GM18870 (cell line): ENCODE results near the gene FAM25G.
"Not testable (repeated sequence)": the region's sequence is repeated elsewhere in the genome, so short reads cannot be mapped to it uniquely, and the experiment has no call there.

Source experiments
- ATAC-seq: cut with Tn5 transposase; IDR thresholded peaks from one replicate; pipeline ENCODE4 v1.9.1; 2021; ENCODE audit warnings: moderate library complexity; ENCODE audit not compliant: unreplicated experiment

Gene FAM25G

DNA sequence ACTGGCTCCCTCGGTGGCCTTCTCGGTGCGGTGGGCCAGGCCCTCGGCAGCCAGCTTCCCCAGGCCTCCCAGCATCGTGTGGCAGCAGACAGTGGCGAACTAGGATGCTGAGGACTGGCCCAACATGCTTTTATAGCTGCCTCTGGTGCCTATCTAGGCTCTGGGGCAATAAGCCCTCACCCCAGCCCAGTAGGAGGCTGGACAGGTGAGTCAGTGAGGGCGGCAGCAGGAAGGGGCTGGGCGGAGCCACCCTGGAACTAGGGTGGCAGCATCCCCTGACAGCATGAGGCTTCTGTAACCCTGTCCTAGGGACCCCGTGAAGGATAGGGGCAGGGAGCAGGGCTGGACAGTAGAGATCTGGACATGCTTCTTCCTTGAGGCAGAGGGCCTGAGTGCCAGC lies at the start of gene FAM25G:
FAM25G (minus strand) TSS at position 101 of the 400 bp plus-strand sequence; CDS start at position 75, 26 bp downstream.
- not testable (repeated sequence) for ATAC-seq

DNA sequence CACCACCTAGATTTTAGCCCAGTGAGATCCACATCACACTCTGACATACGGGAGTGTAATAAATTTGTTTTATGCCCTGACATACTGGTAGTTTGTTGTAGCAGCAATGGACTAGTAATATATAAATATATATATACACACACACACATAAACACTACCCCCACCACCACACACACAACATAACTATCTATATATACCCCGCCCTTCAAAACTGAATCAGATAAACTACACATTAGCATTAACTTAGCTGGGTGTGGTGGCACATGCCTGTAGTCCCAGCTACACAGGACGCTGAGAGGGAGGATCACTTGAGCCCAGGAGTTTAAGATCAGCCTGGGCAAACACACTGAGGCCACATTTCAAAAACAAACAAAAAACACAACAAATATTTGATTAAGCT lies 44.9 kb upstream of the FAM25G start:
- ATAC-seq, result not testable (repeated sequence)

DNA sequence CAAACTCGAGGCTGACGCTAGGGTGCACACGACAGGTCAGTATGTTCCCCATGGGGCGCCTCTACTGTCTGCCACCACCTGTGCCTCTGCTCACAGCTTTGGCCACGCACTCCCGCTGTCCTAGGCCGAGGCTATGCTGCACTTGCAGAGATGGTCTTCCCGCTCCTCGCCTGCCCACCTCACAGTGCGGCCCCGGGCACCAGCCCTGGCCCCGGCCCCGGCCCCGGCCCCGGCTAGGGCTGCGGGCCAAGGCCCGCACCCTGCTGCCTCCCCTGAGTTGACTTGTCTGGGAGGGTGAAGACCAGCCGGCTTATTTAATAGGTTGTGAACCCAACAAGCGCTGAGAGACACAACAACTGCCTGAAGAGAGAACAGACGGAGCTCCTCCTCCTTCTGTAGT lies 32.0 kb upstream of the FAM25G start, which contains the start of gene AGAP9:
AGAP9 (minus strand) TSS at position 164 of the 400 bp plus-strand sequence; CDS start at position 52, 112 bp downstream.
- ATAC-seq, result not testable (repeated sequence)

DNA sequence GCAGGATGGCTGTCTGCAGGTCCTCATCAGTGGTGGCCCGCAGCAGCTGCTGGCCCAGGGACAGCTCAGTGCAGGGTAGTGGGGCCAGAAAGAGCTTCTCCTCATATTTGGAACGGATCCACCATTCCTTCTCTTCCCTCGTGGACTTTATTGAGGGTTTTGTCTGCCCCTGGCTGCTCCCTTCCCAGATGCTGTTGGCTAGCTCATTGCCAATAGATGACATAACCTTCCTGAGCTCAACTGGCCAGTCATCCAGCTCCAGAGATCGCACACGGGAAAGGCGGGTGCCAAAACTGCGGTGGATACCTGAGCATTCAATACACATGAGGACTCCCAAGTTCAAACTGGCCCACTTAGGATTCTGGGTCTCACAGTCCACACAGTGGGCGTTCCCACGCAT lies 10.8 kb upstream of the FAM25G start:
- ATAC-seq, result not testable (repeated sequence)

DNA sequence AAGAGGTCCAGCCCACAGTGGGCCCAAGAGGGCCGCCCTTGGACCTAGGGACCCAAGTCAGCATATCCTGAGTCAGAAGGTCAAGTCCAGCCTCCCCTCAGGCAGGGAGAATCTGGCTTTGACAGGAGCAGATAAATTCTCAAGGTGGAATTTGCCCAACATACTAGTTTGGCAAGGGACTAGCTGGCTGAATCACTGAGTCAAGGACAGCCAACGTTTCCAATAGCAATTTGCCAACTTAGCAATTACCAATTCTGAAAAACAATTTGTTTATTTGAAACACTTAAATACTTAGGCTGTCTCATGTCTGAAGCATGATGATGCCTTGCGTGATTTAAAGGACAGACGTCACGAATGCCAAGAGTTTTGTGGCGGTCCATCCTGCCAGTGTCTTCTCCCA lies 2.7 kb upstream of the FAM25G start:
- ATAC-seq, result not testable (repeated sequence)

DNA sequence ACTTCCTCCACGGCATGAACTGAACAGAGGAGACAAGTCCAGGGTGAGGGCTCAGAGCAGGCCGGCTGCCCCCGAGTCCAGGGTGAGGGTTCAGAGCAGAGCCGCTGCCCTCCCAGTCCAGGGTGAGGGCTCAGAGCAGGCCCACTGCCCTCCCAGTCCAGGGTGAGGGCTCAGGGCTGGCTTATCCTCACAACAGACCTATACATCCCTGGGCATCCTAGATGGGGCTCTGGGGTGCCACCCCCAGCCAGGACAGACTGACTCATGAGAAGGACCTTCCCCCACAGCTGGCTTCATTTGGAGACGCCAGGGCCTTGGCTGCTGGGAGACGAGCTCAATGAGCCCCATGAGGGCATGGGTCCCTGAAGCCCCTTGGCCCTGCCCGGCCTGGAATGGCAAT lies 1.9 kb downstream of the FAM25G start:
- not testable (repeated sequence) for ATAC-seq

DNA sequence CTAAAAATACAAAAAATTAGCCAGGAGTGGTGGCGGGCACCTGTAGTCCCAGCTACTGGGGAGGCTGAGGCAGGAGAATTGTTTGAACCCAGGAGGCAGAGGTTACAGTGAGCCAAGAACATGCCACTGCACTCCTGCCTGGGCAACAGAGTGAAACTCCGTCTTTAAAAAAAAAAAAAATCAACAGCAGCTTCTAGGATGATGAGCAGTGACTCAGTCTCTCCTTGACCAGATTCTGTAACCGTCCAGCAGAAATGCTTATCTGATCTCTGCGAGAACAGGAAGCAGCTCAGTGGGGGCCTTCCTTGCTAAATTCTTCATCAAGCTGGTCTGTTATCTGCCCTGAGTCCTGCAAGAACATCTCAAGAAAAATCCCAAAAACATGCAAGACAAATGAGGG lies 5.6 kb downstream of the FAM25G start:
- ATAC-seq, result not testable (repeated sequence)

DNA sequence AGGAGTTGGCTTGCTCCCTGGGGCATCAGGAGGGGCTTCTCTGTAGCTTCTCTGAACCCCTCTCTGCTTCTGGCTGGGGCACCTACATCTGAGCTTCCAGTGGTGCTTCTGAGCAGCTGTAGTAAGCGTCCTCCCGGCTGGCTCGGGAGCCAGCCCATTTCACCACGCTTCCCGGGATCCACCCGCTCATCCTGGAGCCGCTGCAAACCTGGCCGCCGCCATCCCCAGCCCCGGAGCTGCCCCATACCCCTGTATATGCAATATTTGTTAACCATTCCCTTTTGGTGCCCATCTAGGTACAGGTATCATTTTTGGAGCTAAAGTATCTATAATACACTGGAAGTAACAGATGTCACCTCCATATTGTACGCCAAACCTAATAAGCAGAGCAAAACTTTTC lies 6.7 kb downstream of the FAM25G start:
- ATAC-seq, result not testable (repeated sequence)

DNA sequence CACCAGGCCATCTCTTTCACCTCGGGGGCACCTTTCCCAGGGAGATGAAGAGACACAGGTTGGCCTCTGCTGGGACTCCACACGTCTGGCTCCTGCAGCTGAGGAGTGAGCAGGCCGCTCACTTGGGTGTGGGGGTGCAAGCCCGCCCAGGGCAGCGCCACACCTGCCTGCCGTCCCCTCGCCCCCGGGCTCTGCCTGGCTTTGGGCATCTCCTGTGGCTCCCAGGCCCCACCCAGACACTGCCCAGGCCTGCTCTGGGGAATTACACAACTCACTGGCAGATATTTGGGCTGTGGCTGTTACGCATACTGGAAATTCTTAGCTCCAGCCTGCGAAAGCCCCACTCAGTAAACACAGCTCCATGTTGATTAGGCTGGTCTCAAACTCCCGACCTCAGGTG lies 7.6 kb downstream of the FAM25G start, which contains the start of gene ANXA8:
ANXA8 (minus strand) TSS at position 193 of the 400 bp plus-strand sequence; CDS start at position 11, 182 bp downstream.
- ATAC-seq, result not testable (repeated sequence)

DNA sequence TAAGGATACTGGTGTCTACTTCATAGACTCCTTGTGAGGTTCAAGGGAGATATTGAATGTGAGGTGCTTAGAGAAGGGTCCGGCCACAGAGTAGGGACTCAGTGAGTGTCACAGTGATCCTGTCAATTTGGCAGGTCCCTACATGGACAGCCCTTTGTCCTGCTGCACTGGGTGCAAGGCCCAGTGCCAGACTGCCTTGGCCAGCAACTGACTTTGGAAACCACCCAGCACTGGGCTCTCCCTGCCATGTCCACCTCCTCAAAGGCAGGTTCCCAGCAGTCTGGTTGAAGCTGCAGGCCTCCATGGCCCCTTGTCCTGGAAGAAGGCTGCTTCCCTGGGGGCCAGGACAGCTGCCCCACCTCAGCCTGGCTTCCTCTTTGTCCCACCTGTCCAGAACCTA lies 9.1 kb downstream of the FAM25G start:
- not testable (repeated sequence) for ATAC-seq

DNA sequence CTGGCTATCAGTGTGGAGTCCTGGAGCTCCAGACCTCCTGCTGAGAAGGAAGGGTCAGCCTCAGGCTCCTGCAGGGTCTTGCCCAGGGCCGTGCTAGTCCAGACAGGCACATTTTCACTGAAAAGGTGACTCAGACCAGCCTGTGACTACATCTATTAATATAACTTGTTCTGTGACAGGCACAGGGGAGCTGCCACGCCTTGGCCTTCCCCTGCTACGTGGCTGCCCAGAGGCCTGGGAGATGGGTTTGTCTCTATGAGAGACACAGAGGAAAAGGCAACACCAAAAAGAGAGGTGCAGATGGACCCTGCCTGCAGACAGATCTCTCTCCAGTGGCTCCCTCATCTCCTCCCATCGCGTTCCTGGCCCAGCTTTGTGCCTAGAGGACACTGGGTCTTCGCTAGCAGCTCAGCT lies 9.7 kb downstream of the FAM25G start:
- ATAC-seq, result not testable (repeated sequence)

DNA sequence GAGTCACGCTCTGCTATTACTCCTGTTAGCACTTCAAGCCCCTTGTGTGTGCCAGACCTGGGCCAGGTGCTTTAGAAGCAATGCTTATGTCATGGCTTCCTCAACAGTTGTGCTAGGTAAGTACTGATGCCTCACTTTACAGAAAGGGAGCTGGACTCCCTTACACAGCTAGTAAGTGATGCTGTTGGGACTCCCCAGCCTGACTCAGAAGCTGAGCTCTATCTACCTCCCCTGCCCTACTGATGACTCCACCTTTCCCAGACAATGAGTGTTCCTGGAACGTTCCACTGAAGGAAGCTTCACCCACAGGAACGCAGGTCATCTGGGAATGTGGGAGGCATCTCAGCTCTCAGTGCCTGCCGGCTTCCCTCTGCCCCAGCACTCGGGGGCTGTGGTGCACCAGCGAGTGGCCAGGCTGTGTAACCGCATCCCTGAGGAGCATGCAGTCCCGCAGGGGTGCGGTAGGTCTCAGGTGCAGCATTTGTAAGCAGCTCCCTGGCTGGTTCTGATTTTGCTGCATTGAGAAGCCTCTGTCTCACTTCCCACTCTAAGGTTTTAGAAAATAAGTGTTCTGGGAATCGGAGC lies 10.2 kb downstream of the FAM25G start:
- ATAC-seq, result not testable (repeated sequence)

DNA sequence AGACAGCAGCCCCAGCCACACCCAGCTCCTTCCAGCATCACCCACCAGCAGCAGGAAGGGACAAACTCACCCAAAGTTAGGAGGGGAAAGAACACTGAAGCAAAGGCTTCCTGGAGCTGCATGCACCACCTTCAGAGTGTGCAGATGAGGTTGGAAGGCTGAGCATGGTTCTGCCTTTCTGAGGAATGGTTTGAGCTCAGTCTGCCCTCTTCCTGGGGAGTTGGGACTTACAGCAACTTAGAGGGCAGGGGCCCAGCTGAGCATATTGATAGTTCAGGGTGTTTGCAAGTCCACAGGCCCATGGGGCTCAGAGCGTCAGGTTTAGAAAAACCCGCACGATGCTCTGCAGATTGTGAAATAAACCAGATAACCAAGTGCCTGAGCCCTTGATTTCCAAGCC lies 11.4 kb downstream of the FAM25G start:
- ATAC-seq, result not testable (repeated sequence)

DNA sequence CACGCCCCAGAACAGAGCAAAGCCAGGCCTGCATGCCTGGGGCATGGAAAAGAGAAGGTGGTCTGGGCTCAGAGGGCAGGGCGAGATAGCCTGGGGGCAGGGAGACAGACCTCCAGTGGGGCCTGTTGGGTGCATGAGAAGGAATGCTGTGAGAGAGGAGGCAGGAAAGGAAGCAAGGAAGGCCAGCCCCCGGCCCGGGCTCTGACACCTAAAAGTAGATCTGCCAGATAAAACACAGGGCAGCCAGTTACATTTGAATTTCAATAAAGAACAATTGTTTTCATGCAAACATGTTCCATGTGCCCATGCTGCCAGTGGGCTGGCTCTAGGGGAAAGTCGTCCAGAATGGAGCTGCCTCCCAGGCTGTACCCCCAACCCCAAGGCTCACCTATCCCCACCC lies 13.4 kb downstream of the FAM25G start:
- ATAC-seq, result not testable (repeated sequence)

DNA sequence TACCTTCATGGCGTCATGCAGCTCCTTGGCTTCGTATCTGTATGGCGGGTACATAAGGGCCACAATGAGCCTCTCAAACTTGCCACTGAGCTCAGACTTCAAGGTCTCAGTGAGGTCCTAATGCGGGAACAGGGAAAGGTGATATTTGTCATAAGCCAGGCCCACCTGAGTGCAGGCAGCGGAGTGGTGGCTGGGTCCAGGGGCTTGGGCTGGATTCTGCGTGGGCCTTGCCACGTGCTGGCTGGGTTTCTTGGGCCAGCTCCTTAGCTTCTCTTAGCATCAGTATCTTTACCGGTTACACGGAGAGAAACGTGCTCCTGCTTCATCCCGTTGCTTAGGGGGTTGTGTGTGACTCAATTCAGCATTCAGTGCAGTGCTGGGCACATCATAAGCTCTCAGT lies 14.4 kb downstream of the FAM25G start:
- ATAC-seq, result not testable (repeated sequence)

DNA sequence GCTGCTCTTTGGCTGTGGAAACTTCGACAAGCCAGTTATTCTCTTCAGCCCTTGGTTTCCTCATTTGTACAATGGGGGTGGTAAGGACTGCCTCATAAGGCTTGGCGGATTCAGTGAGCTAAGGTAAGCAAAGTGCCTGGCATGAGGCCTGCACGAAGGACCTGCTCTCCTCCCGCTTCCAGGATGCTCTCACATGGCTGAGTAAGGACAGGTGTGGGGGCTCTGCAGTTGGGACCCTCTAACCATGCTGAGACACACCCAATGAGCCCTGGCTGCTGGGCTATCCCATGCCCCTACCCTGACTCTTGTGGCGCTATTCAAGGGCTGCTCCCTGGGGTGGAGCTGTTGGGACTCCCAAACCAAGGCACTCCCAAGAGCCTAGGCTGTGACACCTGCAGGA lies 16.4 kb downstream of the FAM25G start:
- not testable (repeated sequence) for ATAC-seq

DNA sequence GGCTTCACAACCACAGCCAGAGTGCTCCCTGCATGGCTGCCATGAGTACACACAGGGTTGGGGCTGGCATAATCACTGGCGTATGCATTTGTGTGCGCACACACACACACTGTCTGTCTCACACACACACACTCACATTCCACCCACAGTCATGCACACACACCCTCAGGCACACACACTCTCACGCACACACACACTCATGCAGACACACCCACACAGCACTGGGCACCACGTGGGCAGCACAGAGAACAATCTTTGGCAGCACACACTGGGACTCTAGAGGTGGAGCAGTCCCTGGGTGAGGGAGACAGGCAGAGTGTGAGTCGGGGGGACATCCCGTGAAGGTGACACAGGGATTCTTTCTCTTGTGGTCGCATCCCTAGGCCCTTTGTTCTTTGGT lies 18.0 kb downstream of the FAM25G start:
- ATAC-seq, result not testable (repeated sequence)

DNA sequence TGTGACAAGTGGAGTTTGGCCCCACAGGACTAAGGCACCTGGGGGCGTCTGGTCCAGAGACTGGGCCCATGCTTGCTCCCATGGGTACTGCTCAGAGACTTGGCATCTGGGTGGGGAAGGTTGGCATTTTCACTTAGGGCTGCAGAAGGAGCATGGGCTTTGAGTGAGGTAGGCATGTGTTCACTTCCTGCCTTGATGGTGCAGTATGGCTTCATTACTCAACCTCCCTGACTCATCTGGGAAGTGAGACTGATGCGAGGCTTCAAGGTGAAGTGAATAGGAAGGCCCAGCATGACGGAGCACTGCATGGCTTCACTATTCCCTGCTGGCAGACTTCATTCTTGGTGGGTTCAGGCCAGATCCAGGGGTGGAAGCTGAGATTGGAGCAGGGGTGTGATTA lies 18.9 kb downstream of the FAM25G start:
- ATAC-seq, result peak; percentile 67

DNA sequence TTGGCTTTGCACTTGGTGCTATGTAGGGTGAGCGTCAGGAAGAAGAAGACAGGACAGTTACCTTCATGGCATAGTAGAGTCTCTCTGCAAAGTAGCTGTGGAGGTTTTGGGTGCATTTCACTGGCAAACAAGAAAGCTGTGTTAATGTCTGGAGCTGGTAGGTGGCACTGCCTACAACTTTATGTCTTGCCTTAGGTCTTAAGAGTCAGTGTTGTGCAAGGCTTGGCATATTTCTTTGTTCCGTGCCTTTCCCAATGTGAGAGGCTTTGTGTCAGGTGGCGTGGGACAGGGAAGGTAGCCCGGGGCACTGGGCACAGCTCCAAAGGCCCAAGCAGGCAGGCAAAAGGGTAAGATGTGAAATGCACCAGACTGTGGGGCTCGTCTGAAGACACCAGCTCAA lies 19.4 kb downstream of the FAM25G start:
- not testable (repeated sequence) for ATAC-seq

DNA sequence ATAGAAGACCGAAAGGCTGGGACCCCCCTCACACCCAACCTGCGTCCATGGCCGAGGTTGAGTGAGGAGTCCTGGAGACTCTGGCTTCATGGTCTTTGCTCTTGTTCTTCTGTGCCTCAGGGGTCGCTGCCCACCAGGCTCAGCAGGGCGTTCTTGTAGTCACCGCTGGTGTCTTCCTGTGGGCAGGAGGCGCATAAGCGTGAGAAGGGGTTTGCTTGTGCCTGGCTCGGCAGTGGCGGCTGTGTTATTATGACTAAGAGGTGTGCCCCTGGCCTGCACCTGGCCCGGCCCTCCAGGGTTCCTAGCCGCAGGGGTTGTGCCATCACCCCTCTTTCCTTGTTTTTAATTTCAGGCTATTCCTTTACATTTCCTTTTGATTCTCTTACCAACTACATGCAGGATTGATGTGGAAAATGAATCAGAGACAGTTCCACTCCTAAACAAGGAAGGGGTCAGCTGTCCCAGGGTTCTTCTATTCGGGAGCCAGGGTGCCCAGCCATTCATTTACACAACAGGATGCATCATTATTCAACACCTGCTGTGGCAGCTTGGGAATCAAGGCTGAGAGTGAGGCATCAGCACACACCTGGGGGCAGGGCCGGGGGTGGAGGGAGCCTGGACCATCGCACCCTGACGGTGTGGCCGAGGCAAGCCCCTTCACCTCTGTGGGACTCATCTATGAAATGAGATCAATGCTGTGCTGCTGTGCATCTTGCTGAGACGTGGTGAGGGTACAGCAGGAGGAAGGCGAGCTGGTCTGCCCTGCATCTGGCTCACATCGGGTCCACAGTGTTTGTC lies 22.6 kb downstream of the FAM25G start:
- not testable (repeated sequence) for ATAC-seq

DNA sequence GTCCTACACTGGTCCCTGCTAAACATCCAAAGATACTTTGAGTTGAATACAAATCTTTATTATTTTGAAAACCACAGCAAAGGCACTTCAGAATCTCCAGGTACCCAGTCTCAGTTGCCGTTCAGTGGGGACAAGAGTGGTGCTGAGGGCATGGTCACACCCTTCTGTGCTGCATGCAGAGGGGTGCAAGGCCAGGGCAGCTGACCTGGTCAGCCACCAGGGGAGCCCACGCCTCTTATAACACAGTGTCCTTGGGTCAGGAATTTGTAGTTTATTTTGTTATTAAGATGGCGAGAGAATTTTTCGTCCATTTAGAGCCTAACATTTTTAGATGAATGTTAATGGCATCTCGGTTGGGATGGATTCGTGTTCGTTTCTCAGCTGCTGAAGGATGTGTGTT lies 23.5 kb downstream of the FAM25G start:
- not testable (repeated sequence) for ATAC-seq

DNA sequence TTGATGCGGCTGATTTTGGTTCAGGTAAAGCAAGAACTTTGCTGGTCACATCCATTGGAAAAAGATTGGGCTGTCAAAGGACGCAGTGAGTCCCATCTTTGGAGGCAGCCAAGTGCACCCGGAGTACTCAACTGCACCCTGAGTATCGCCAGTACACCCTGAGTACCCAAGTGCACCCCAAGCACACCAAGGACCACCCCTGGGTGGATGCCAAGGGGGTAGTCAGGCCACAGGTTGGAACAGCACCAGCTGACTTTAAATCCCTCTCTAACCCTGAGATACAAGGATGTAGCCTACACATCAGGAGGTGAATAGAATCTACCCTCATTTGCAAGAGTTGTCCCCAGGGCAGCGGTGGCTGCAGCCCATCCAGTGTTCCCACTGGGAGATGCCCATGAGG lies 24.0 kb downstream of the FAM25G start:
- not testable (repeated sequence) for ATAC-seq
